Measurements from ENCODE around the gene MYEOV.
A peak's percentile ranks its signal among the peaks of the same experiment; 100 is the strongest.

MYEOV gene

DNA sequence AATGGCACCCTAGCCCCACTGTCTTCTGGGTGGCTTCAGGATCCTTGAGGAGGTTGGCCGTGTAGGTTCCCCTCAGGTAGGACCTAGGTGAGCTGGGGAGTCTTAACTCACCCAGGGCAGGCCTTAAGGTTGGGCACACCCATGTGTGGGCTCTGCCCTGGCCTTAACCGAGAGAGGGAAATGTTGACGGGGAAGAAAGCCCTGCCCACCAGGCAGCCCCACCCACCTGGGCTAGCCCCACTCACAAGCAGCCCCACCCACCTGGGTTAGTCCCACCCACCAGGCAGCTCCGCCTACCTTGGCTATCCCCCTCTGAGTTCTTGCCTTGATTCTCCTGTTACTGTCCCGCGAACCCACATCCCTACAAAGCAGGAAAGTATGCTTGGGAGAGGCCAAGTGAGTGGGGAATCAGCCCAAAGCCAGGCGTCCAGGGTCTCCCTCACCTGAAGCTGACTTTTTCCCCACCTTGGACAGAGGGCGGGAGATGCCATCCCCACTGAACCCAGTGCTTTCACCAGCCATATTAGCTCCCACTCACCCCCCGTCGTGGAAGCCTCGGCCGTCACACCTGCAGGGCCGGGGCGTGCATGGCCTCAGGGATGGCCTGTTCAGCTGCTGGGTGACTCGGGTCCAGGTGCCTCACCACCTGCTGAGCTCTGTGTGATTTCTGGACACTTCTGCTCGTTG lies at the start of gene MYEOV:
MYEOV (plus strand) TSS at position 337 of the 687 bp plus-strand sequence. CDS start 1,200 bp downstream, outside the sequence.
- intact Hi-C loops (cut with DNase I): no loop called here
- peak in 3 of 10 donors; percentile 31 to 47 (median 46) for DNase-seq

DNA sequence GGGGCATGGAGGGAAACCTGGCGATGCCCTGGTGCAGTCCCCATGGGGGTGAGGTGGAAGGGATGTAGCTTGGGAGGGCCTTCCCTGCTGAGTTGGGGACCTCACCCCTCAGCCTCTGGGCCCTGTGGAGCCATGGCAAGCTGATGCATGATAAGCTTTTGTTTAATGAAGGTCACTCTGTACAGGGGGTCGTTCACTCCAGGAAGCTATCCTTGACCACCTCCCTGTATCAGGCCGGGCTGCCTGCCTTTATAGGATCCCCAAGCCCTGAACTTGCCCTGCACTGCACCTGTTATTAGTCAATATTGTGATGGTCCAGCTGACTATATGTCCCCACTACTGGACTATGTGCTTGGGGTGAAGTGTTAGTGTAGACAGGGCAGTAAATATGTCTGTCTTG lies 49.7 kb upstream of the MYEOV start:
- no peak for DNase-seq
- intact Hi-C loops (cut with DNase I): no loop called here

DNA sequence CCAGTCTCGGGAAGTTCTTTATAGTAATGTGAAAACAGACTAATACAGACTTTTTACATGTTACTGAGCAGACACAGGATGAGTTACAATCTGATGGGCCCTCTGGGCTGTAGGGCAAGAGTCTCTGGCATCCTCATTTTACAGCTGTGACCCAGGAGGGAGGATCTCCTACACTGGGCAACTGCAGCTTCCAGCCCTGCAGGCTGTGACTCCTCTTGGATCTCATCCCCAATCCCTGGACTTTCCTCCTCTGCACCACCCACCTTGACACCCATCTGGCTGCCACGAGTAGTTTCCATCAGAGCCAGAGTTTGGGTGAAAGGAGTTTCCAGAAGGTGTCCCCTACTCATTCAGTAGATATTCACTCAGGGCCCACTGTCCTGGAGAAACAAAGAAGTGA lies 48.9 kb upstream of the MYEOV start:
- intact Hi-C loops (cut with DNase I): no loop called here
- no peak for DNase-seq

DNA sequence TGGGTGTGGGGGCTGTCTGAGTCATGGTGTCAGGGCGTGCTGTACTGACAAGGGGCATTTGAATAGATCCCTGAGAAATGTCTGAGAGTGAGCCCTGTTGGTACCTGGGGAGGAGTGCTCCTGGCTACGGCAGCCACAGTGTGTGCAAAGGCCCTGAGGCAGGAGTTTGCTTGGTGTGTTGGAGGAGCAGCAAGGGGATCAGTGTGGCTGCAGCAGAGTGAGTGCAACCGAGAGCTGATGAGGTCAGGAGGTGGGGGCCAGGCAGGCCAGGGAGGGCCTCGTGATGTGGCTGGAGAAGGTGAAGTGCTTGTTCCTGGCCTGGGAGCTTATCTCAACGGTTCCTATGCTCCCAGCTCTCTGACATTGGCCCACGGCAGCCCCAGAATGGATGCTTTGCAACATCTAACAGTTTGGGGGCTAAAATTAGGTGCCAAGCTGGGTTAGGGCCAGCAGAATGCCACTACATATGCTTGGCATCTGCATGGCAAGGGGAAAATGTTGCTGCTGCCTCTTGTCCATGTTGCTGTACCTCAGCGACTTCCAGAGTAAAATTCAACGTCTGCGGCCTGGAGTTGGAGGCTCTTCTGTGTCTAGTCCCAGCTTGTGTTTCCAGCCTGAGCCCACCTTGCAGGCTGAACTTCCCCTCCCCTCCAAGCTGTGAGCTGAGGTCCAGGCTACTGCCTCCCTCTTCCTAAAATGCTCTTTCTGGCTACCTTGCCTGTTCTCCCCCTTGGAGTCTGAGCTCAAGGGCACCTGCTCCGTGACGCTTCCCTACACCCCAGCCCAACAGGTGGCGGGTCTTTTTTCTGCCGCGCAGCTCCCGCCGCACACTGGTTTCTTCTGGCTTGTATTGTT lies 48.2 kb upstream of the MYEOV start:
- no peak for DNase-seq
- intact Hi-C loops (cut with DNase I): no loop called here

DNA sequence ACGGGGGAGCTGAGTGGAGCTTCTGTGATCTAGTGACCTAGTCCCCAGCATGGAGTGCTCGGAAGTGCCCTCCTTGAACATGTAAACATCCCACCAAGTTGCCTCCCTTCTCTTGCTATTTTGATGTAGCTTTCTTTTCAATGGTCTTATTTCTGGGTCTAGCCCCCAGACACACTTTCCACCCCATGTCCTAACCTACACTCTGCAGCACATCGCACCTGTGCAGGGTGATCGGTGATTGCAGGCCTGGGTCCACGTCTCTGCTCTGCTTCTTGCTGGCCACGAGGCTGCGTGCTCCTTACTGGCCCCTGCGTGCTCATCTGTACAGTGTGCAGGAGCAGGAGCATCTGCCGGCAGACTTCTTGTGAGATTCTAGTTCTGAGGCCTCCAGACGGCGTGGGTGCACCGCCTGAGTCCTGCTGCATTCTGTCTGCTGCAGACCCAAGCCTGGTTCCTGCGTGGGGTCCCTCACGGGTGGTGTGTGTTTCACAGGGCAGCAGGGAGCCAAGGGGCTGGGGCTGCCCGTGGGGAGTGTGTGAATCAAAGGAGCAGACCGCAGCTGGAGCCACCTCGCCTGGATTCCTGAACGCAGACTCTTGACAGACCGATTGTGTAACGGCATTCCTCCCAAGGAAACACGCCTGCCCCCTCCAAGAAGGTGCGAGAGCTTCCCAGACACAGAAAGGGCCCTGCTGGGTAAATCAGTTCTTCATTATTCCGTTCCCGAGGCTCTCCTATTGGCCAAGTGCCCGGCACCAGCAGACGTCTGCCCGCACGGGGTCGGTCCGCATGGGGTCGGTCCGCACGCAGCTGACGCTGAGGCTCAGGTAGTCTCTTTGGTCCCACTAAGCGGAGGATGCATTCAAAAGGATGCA lies 44.4 kb upstream of the MYEOV start:
- peak in 1 of 10 donors; percentile 83 for DNase-seq

DNA sequence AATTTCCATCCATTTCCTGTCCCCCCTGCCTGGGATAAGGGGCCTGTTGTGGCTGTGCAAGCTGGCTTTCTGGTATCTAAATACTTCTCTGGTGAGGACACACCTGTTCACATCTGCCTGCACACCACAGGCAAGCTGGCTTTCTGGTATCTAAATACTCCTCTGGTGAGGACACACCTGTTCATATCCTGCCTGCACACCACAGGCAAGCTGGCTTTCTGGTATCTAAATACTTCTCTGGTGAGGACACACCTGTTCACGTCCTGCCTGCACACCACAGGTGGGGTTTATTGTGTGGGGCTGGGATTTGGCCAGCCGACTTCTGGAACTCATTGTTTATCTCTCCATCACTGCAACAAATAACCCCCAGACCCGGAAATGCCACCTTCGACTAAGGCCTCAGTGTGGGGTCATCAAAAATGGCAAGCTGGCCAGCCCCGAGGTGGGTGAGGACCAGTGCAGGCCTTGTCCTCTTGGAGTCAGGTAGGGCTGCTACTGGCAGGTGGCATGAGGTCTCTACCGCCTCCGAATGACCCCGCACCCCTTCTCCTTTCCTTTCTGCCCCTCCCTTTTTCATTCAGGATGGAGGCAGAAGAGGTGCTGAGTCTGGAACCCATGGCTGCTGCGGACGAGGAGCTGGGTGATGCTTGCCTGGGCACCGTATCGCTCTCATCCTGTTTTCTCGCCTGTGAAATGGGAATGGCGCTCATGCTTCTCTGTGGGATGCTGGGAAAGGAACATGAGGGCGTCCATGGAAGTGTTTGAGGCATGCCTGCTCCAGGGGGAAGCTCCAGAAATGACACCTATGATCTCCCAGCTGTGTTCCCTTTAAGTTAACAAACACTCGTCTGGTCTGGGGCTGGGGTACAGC lies 43.5 kb upstream of the MYEOV start:
- intact Hi-C loops (cut with DNase I): no loop called here
- DNase-seq: no peak

More for the DNA sequence above, 44.4 kb upstream of the MYEOV start:
- intact Hi-C loops (cut with DNase I): no loop called here

DNA sequence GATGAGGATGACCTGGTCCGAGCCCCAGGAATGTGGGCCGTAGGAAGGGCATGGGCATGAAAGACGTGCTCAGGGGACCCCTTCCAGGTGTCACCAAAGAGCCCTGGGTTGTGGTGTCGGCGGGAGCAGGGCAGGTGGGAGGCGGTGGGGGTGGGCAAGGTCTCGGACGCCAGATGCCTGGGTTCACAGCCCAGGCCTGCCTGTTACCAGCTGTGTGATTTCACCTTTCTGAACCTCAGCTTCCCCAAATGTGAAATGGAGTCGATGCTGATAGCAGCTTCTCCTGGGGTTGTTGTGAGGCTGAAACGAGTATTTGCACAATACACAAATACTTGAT lies 42.9 kb upstream of the MYEOV start:
- DNase-seq: no peak
- intact Hi-C loops (cut with DNase I): no loop called here

DNA sequence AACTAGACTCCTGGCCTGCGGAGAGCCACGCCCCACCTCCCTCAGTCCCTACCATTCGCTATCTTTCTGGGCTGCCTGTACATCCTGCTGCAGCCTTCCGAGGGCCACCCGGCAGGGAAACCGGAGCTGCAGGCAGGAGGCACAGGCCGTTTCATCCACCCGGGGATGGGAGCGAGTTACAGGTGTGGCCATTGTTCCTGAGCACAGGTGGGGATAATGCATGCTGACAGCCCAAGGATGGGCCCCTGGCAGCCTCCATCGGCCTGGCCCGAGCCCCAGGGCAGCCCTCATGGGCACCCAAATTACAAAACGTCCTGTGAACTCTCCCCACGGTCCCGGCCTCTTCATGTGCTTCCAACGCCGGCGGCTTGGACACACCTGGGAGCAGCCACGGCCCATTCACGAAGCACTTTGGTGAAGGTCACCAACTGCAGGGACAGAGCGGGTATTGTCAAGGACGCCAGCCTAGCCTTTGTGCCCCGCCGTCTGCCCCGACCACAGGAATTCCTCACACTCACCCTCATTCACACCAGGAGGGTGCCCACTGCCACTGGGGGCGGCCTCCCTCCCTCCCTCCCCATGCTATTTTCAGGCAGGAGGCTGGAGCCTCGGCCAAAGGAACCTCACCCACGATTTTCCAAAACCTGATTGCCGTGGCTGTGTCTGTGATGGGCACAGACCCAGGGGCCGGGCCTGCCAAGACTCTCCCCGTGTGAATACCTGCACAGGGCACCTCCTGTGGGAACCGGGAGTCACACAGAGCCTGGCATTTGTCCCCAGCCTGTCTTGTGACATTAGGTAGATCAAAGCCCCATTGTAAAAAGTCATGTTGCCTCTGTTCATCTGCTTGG lies 42.1 kb upstream of the MYEOV start:
- peak in 1 of 10 donors; percentile 71 for DNase-seq
- intact Hi-C loops (cut with DNase I): no loop called here

DNA sequence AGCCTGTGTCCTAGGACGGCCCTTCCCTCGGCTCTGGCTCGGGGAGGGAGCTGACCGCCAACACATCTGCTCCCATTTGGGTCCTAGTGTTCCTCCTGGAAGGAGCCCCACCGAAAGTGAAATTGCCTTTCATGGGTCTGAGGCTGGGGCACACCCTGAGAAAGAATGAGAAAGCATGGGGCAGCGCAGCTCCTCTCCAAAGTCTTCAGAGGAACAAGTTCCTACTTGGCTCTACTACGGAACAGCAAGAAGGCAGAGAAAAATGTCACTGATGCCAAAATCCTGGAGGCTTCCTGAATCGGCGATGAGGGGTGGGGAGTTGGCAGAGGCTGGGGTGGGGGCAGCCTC lies 41.5 kb upstream of the MYEOV start:
- intact Hi-C loops (cut with DNase I): no loop called here

DNA sequence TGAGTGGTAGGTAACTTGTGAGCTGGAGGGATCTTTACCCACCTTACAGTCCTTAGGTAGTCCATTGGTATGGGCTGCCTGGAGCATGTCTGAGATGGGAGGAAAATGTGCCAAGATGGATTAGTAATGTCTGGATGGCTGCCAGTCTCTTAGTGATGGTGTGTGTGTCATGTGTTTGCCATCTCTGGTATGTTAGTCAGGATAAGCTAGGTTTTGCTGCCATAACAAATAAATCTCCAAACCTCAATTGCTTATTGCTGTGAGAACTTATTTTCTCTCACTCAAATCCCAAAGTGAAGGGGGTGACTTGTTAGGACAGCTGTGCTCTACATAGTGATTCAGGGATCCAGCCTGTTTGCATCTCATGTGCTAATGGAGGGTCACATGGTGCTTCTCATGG lies 40.9 kb upstream of the MYEOV start:
- peak in 1 of 10 donors; percentile 5 for DNase-seq
- intact Hi-C loops (cut with DNase I): no loop called here

More for the DNA sequence above, 41.5 kb upstream of the MYEOV start:
- no peak for DNase-seq

DNA sequence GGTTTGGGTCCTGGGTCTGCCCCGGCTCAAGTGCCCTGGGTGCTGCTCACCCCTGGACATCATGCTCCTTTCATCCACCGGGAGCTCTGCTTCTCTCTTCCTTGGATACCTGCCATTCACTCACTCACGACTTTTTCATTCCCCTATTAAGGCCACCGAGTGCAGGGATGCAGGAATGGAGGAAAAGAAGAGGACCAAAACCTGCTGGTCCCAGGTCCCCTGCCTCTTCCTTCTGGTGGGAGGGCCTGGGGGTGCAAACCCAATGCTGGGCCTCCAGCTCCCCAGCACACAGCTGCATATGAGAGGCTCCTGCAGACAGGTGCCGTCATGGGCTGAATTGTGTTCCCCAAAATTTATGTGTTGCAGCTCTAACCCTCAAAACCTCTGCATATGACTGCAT lies 36.8 kb upstream of the MYEOV start:
- intact Hi-C loops (cut with DNase I): no loop called here
- DNase-seq: peak in 1 of 10 donors; percentile 57

DNA sequence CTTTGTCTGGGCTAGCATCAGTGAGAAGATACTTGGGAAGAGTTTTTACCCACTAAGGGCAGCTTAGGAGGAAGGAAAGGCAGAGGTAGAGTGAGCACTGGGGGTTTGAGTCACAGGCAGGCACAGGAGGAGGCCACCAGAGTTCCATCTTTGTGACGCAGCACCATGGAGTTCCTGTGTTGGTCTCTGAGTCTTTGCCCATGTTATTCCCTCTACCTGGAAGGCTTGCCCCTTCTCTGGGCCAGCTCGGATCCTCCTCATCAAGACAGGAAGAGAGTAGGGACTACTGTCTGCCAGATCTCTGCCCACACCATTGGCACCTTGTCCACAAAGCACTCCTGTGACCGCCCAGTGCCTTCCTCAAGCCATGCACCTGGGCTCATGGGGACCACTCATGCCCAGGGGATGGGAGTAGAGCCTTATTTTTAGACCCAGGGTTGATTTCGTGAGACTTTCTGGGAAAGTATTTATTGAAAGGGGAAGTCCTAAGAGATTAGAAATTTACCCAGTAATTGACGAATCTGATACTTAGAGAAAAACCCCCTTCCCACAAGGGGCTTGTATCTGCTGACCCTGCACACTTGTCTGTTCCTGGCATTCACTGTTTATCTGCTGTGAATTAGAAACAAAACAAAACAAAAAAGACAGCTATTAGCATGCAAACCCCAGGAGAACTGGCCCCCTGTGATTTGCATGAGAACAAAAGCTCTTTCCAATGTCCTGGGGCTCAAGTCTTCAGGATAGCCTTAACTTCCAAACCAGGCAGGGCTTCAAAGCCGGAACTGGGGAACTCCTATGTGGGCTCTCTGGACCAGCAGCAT lies 35.9 kb upstream of the MYEOV start:
- intact Hi-C loops (cut with DNase I): no loop called here
- no peak for DNase-seq

DNA sequence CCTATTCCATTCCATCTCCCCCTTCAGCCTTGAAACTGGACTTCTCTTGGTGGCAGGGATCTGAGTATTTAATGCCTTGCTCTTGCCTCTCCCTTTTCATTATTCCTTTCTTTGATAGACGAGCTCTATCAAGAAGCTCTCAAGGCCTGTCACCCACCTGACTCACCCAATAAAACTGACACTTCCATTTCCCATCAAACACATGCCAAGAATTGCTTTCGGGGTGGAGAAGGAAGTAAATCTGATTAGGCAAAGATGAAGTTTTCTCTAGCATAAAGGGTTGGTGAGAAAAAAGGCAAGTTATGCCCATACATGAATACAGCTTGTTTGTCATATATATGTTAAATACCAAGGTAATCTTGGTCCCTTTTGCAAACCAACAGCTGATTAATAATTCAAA lies 34.9 kb upstream of the MYEOV start:
- intact Hi-C loops (cut with DNase I): no loop called here
- DNase-seq: no peak

DNA sequence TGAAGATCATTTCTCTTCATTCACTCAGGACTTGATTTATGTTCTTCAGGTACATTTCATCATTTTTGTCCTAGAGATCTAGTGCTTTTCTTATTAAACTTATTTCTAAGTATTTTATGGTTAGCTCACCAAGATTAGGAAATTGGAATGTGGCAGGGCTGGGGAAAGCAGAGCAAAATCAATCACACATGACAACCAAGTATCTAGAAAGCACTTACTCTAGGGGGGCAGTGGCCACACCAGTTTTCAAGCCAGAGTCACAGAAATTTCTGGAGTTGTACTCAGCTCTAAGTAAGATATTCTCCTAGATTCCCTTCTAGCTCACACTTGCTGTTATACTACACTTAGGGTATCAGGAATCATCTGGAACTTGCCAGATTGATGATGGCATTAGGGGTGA lies 33.3 kb upstream of the MYEOV start:
- DNase-seq: no peak
- intact Hi-C loops (cut with DNase I): no loop called here

DNA sequence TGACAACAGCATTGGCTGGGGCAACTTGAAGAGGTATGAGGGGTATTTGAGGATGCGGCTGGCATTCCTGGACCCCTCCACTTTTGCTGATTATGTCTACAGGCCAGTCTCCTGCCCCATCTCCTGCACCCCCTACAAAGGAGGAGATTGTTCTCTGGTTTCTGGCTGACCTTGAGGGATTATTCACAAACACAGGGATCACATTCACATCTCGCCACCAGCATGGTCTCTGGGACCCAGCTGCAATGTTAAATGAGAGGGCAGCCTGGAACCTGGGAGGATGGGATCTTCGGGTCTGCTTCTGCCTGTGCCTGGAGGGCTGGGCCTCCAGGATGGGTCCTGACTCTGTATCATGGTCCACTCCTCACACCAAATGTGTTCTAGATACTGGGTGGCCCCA lies 32.8 kb upstream of the MYEOV start:
- intact Hi-C loops (cut with DNase I): no loop called here

DNA sequence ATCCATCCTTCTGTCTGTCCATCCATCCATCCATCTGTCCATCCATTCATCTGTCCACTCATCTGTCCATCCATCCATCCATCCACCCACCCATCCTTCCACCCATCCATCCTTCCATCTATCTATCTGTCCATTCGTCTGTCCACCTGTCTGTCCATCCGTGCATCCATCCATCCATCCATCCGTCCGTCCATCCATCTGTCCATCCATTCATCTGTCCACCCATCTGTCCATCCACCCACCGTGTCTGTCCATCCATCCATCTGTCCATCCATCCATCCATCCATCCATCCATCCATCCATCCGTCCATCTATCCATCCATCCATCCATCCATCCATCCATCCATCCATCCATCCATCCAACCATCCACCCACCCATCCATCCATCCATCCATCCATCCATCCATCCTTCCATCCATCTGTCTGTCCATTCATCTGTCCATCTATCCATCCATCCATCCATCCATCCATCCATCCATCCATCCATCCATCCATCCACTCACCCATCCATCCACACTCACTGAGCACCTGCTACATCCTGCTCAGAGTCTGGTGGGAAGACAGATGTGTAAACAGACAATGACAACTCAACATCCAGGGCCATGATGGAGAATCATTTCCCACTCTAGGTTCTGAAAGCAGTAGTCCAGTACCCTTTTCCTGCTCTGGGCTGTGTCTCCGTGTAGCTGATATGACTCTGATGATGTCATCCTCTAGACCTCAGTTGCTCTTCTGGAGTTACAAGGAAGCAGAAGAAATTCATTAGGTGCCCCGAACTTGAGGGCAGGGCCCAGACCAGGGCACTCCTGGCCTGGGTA lies 30.8 kb upstream of the MYEOV start:
- DNase-seq: peak in 1 of 10 donors; percentile 31
- intact Hi-C loops (cut with DNase I): no loop called here

More for the DNA sequence above, 32.8 kb upstream of the MYEOV start:
- no peak for DNase-seq

DNA sequence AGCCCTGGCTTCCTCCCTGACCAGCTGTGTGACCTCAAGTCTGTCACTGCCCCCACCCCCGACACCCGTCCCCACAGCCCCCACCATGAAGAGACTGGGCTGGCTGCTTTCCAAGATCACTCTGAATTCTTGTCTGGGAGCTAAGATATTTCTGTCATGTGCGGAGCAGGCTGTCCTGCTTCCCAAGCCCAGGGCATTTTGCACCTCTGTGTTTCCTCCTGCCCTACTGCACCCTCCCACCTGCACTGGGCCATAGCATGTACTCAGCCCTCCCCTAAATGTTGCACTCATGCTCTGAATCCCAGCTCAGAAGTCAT lies 30.3 kb upstream of the MYEOV start:
- DNase-seq: peak in 1 of 10 donors; percentile 49
- intact Hi-C loops (cut with DNase I): no loop called here

DNA sequence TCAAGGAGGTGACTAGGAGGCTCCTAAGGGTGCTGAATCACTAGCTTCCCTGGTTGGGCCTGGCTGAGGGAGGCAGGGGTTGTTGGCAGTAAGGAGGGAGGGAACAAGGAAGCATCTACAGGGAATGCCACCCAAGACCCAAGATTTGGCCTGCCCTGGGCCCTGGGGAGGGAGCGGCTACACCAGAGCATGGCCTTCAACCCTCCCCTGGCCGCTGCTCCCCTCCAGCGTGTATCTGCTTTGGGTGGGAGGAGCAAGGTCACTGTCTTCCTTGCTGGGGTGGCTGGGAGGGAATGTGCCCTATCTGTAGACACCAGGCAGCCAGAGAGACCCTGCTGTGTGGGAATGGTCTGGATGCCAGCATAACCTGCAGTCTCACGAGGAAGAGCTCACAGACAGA lies 29.5 kb upstream of the MYEOV start:
- peak in 1 of 10 donors; percentile 58 for DNase-seq
- intact Hi-C loops (cut with DNase I): no loop called here
